ENCODE measurements around the gene NIT1. TPM values are rescaled to one million over a fixed set of nuclear protein-coding genes. Genes with fewer than 3 reads are reported as not detected.
A peak's percentile ranks its signal among the peaks of the same experiment; 100 is the strongest.

NIT1 gene
- total and polyA plus RNA-seq, 2 of the 13 experiments (the other 11 are each of a cell fraction or from before 2014, with no cell fraction given): 22.7 to 31.0 TPM

GRCh38 chr1:161072751-161073449 is 45.0 kb upstream of the NIT1 start (continued):
- TF ChIP-seq ZNF281 (CRISPR knock-in tag; IDR thresholded peaks at IDR 0.05; ENCODE audit: borderline replicate concordance) (0 out of 2 replicates have a peak, but pooled peaks have one; percentile 18), RBFOX2 (IDR thresholded peaks at IDR 0.05; ENCODE audit: low read depth, low read length) (0 out of 2 replicates have a peak, but pooled peaks have one; percentile 14), HDAC1 (CRISPR knock-in tag; IDR thresholded peaks at IDR 0.05) (no peak; the same call in 1 of the 2 replicates), ZNF558 (CRISPR knock-in tag; IDR thresholded peaks at IDR 0.05; ENCODE audit: borderline replicate concordance) (0 out of 2 replicates have a peak, but pooled peaks have one; percentile 57), KLF6 (CRISPR knock-in tag; IDR thresholded peaks at IDR 0.05) (no peak), NR2F6 (IDR thresholded peaks at IDR 0.05) (peak; percentile 60; the same call in 1 of the 2 replicates), NR2F6 (CRISPR knock-in tag; IDR thresholded peaks at IDR 0.05) (peak; percentile 58; the same call in 1 of the 2 replicates), YEATS4 (CRISPR knock-in tag; IDR thresholded peaks at IDR 0.05; ENCODE audit: borderline replicate concordance) (peak; percentile 37; the same call in 1 of the 2 replicates), ZNF33A (CRISPR knock-in tag; IDR thresholded peaks at IDR 0.05; ENCODE audit: borderline replicate concordance) (no peak), ZBTB1 (CRISPR knock-in tag; IDR thresholded peaks at IDR 0.05; ENCODE audit: borderline replicate concordance) (no peak), ZNF432 (CRISPR knock-in tag; IDR thresholded peaks at IDR 0.05; ENCODE audit: borderline replicate concordance) (0 out of 2 replicates have a peak, but pooled peaks have one; percentile 37), ARID4A (CRISPR knock-in tag; IDR thresholded peaks at IDR 0.05; ENCODE audit: borderline replicate concordance) (no peak), NCOR1 (IDR thresholded peaks at IDR 0.05; ENCODE audit: borderline replicate concordance, low read length) (0 out of 2 replicates have a peak, but pooled peaks have one; percentile 24), FOXC1 (CRISPR knock-in tag; IDR thresholded peaks at IDR 0.05; ENCODE audit: borderline replicate concordance) (no peak), MAZ (IDR thresholded peaks at IDR 0.05; ENCODE audit: borderline replicate concordance, low read depth, low read length) (no peak), MAZ (CRISPR knock-in tag; IDR thresholded peaks at IDR 0.05; ENCODE audit: low read depth) (0 out of 2 replicates have a peak, but pooled peaks have one; percentile 27), DMAP1 (CRISPR knock-in tag; IDR thresholded peaks at IDR 0.05) (peak; percentile 81; the same call in 1 of the 2 replicates), PRDM10 (CRISPR knock-in tag; IDR thresholded peaks at IDR 0.05; ENCODE audit: low read depth) (no peak), ZNF331 (CRISPR knock-in tag; IDR thresholded peaks at IDR 0.05) (no peak)
